ENCODE data around the gene NOSIP.

Gene NOSIP

GRCh38 chr19:49544154-49544553, 36.2 kb downstream of the NOSIP start:
- no peak for DNase-seq

- no peak for DNase-seq
Measured at GRCh38 chr19:49543032-49543431, 37.3 kb downstream of the NOSIP start.

GRCh38 chr19:49542446-49542845, 37.9 kb downstream of the NOSIP start:
- no peak for DNase-seq

- no peak for DNase-seq
Measured at GRCh38 chr19:49541914-49542313, 38.4 kb downstream of the NOSIP start.

- no peak for DNase-seq
Measured at GRCh38 chr19:49539192-49539952, 41.0 kb downstream of the NOSIP start.

GRCh38 chr19:49538643-49539042, 41.7 kb downstream of the NOSIP start:
- DNase-seq = no peak

- no peak for DNase-seq
Measured at GRCh38 chr19:49536921-49537462, 43.4 kb downstream of the NOSIP start.

GRCh38 chr19:49534632-49535385, 45.5 kb downstream of the NOSIP start:
- no peak for DNase-seq

- DNase-seq = peak in 1 of 2 donors; percentile 61
Measured at GRCh38 chr19:49533551-49534488, 46.5 kb downstream of the NOSIP start.

GRCh38 chr19:49530708-49531107, 49.6 kb downstream of the NOSIP start:
- DNase-seq = no peak

GRCh38 chr19:49528211-49528771, 52.1 kb downstream of the NOSIP start:
- no peak for DNase-seq

- no peak for DNase-seq
Measured at GRCh38 chr19:49524812-49525455, 55.4 kb downstream of the NOSIP start.

GRCh38 chr19:49520705-49521319, 59.5 kb downstream of the NOSIP start:
- DNase-seq = peak in 1 of 2 donors; percentile 29

GRCh38 chr19:49518033-49518432, 62.3 kb downstream of the NOSIP start:
- DNase-seq = no peak

GRCh38 chr19:49515767-49516166, 64.6 kb downstream of the NOSIP start:
- peak in 1 of 2 donors; percentile 17 for DNase-seq

GRCh38 chr19:49514151-49514550, 66.2 kb downstream of the NOSIP start:
- no peak for DNase-seq

- DNase-seq = no peak
Measured at GRCh38 chr19:49513746-49514118, 66.6 kb downstream of the NOSIP start.

- peak in 1 of 2 donors; percentile 15 for DNase-seq
Measured at GRCh38 chr19:49512970-49513745, 67.2 kb downstream of the NOSIP start.

- no peak for DNase-seq
Measured at GRCh38 chr19:49507803-49508494, 72.4 kb downstream of the NOSIP start.

- DNase-seq = peak in 1 of 2 donors; percentile 37
Measured at GRCh38 chr19:49506575-49507105, 73.7 kb downstream of the NOSIP start.
